K562 (cell line): ENCODE results near the gene DHDDS. TPM values are rescaled to one million over a fixed set of nuclear protein-coding genes. Genes with fewer than 3 reads are reported as not detected.

Experiments
- ATAC-seq: fragments of 200-7000 bp; cut with Tn5 transposase; 3 replicates; pipeline ENCODE4 v1.9.1; 2020; ENCODE audit warnings: moderate library complexity
- BruUV-seq: library from RNA; stranded (reverse); fragments of 400-500 nt; replicated peaks from 2 replicates; lab custom pipeline; 2021; lab: Mats Ljungman, UMichigan
- CTCF ChIA-PET: fragments of 300-600 bp; formaldehyde crosslinking; extraction: SDS; loops from one replicate; lab custom pipeline; 2021; ENCODE audit warnings: low intra/inter-chr PET ratio; lab: Yijun Ruan, JAX
- POLR2A ChIA-PET: fragments of 300-600, 350-650 bp; sonication (Branson Sonifier 250); formaldehyde crosslinking; extraction: SDS; loops from one replicate; lab custom pipeline; 2021; ENCODE audit warnings: antibody characterized with exemption, inconsistent platforms; lab: Yijun Ruan, JAX
- DNase-seq, 4 experiments: peaks; one replicate each; pipeline versions ENCODE4 v3.0.0 to v3.0.0-alpha.2; 2011 to 2018; ENCODE audit warnings: low spot score in 3 of 4, mixed read lengths in 3 of 4; ENCODE audit errors: extremely low read depth in 1 of 4
- FAIRE-seq: peaks from 2 replicates; lab custom pipeline; 2011; peaks lifted over from hg19 to GRCh38; lab: Jason Lieb, UNC
- H2AFZ ChIP-seq: 2 replicates; pipeline ENCODE4 v1.6.0; 2011; ENCODE audit warnings: low read depth, low read length, control low read depth, inconsistent platforms
- H3K27ac ChIP-seq: fragments of 200-600 bp; 3 replicates; pipeline ENCODE4 v1.8.0; 2011; ENCODE audit warnings: low read depth, mild to moderate bottlenecking, control low read depth, inconsistent platforms, low read length, moderate library complexity, mixed read lengths; ENCODE audit errors: extremely low read depth
- H3K27me3 ChIP-seq, 2 experiments: fragments of 300-600 bp in 1 of 2; 2 replicates in 1 of 2; 3 replicates in 1 of 2; pipeline versions ENCODE4 v1.6.0 to v1.8.0; 2011; ENCODE audit warnings: inconsistent platforms in 2 of 2, low read length in 2 of 2, mild to moderate bottlenecking in 1 of 2, mixed read lengths in 1 of 2, moderate library complexity in 1 of 2; ENCODE audit not compliant: control insufficient read depth in 2 of 2, insufficient read depth in 2 of 2
- H3K36me3 ChIP-seq: fragments of 300-600 bp; 3 replicates; pipeline ENCODE4 v1.8.0; 2011; ENCODE audit warnings: mild to moderate bottlenecking, low read length, inconsistent platforms; ENCODE audit not compliant: control insufficient read depth, insufficient read depth
- H3K4me1 ChIP-seq, 2 experiments: fragments of 200-600 bp in 1 of 2; replicated peaks in 1 of 2; 2 replicates in 1 of 2; 3 replicates in 1 of 2; pipeline versions ENCODE4 v1.5.1 to v1.8.0; 2011; ENCODE audit warnings: inconsistent platforms in 2 of 2, low read length in 2 of 2, mild to moderate bottlenecking in 1 of 2, mixed read lengths in 1 of 2, moderate library complexity in 1 of 2; ENCODE audit not compliant: control insufficient read depth in 2 of 2, insufficient read depth in 2 of 2
- H3K4me2 ChIP-seq: 2 replicates; pipeline ENCODE4 v1.6.1; 2011; ENCODE audit warnings: low read length, control low read depth, inconsistent platforms, mixed read lengths; ENCODE audit not compliant: insufficient read depth
- H3K4me3 ChIP-seq: fragments of 200-600 bp; sonication (generic), shearing (Covaris generic); 2 replicates; pipeline ENCODE4 v1.5.1; 2016; ENCODE audit warnings: control low read depth, inconsistent platforms
- H3K79me2 ChIP-seq: fragments of 200-600 bp; 3 replicates; pipeline ENCODE4 v1.8.0; 2011; ENCODE audit warnings: low read length, inconsistent platforms; ENCODE audit not compliant: control insufficient read depth, insufficient read depth
- H3K9ac ChIP-seq, 2 experiments: 2 replicates each; pipeline versions ENCODE4 v1.6.0 to v1.6.1; 2011; ENCODE audit warnings: low read depth in 2 of 2, low read length in 2 of 2, control low read depth in 1 of 2, inconsistent platforms in 1 of 2, mild to moderate bottlenecking in 1 of 2, mixed read lengths in 1 of 2; ENCODE audit not compliant: insufficient read depth in 1 of 2
- H3K9me1 ChIP-seq: one replicate; pipeline ENCODE4 v1.6.0; 2011; ENCODE audit warnings: inconsistent platforms, mild to moderate bottlenecking, low read length, moderate library complexity; ENCODE audit not compliant: control insufficient read depth, insufficient read depth
- H3K9me3 ChIP-seq: replicated peaks from 2 replicates; pipeline ENCODE4 v1.5.1; 2011; ENCODE audit warnings: low read depth, low read length, inconsistent platforms; ENCODE audit not compliant: control insufficient read depth, insufficient read depth
- H4K20me1 ChIP-seq: replicated peaks from 2 replicates; pipeline ENCODE4 v1.6.1; 2011; ENCODE audit warnings: low read length, inconsistent platforms, mixed read lengths; ENCODE audit not compliant: control insufficient read depth, insufficient read depth
- CHCHD3 ChIP-seq: fragments of 250-450 bp; sonication (Bioruptor Pico); IDR thresholded peaks from 2 replicates; pipeline ENCODE4 v2.1.2; 2022; ENCODE audit warnings: mild to moderate bottlenecking
- GTF2A2 ChIP-seq: IDR thresholded peaks from 2 replicates; pipeline ENCODE4 v1.6.1; 2016; ENCODE audit warnings: mild to moderate bottlenecking, missing genetic modification characterization, missing compliant biosample characterization
- HMG20B ChIP-seq: fragments of 250-450 bp; sonication (Bioruptor Pico); IDR thresholded peaks from 2 replicates; pipeline ENCODE4 v1.5.0; 2021; ENCODE audit warnings: mild to moderate bottlenecking
- KDM2B ChIP-seq: fragments of 250-450 bp; sonication (Bioruptor Pico); IDR thresholded peaks from 2 replicates; pipeline ENCODE4 v1.8.0; 2021; ENCODE audit warnings: mild to moderate bottlenecking, moderate library complexity
- MTA3 ChIP-seq: fragments of 450-650 bp; formaldehyde crosslinking; IDR thresholded peaks from 2 replicates; pipeline ENCODE4 v1.6.1; 2017; ENCODE audit warnings: mild to moderate bottlenecking, borderline replicate concordance
- NFRKB ChIP-seq: fragments of 450-650 bp; IDR thresholded peaks from 2 replicates; pipeline ENCODE4 v1.6.1; 2016; ENCODE audit warnings: low read depth
- PHTF2 ChIP-seq: fragments of 250-450 bp; sonication (Bioruptor Pico); IDR thresholded peaks from 2 replicates; pipeline ENCODE4 v1.5.0; 2021; ENCODE audit warnings: mild to moderate bottlenecking
- RBM25 ChIP-seq: fragments of 200-400 bp; formaldehyde crosslinking; IDR thresholded peaks from 2 replicates; pipeline ENCODE4 v1.6.1; 2018; ENCODE audit warnings: low read length, low read depth, moderate library complexity; ENCODE audit not compliant: severe bottlenecking
- SAP30 ChIP-seq: fragments of 200-600 bp; sonication (generic); IDR thresholded peaks from 2 replicates; pipeline ENCODE4 v1.6.1; 2012; ENCODE audit warnings: borderline replicate concordance, low read depth, mild to moderate bottlenecking, moderate library complexity, low read length, control low read depth, inconsistent platforms; ENCODE audit not compliant: insufficient read depth, poor library complexity, severe bottlenecking
- ZNF143 ChIP-seq: sonication (generic); formaldehyde crosslinking; IDR thresholded peaks from 2 replicates; pipeline ENCODE4 v1.9.0; 2022; ENCODE audit warnings: mild to moderate bottlenecking, missing genetic modification reagents
- ZNF174 ChIP-seq: fragments of 250-450 bp; sonication (Bioruptor Pico); IDR thresholded peaks from 2 replicates; pipeline ENCODE4 v1.4.0; 2020; ENCODE audit warnings: mild to moderate bottlenecking
- ZNF197 ChIP-seq: fragments of 200-800 bp; sonication (Bioruptor generic); IDR thresholded peaks from 2 replicates; pipeline ENCODE4 v1.6.1; 2016; ENCODE audit warnings: low read depth, missing genetic modification characterization, missing compliant biosample characterization
- ZNF354B ChIP-seq: fragments of 250-450 bp; sonication (Bioruptor Pico); IDR thresholded peaks from 2 replicates; pipeline ENCODE4 v1.4.0; 2020
- WGBS: fragments of 100-300 bp; shearing (Covaris generic); methylation state at CpG from one replicate; pipeline ENCODE4 v1.1.6; 2016; ENCODE audit warnings: low coverage, mixed read lengths; ENCODE audit not compliant: insufficient coverage; ENCODE audit errors: missing lambda C conversion rate; 5-methylcytosine and 5-hydroxymethylcytosine counted together
- in situ Hi-C: fragments of 300-500 bp; cut with MboI; formaldehyde crosslinking; loops from 4 replicates; pipeline ENCODE4 v1.15.0; 2018; ENCODE audit warnings: inconsistent platforms, mixed read lengths
- intact Hi-C: fragments of 100-400 bp; cut with micrococcal nuclease; formaldehyde crosslinking; loops from 2 replicates; pipeline ENCODE4 v1.14.2; 2022
- polyA plus RNA-seq, 8 experiments: library from polyadenylated mRNA; depleted of rRNA in 4 of 8; stranded (reverse) in 5 of 8; unstranded in 3 of 8; fragments of >200 nt; fragmentation: Nextera tagmentation in 2 of 8; fragmentation: Illumina TruSeq in 1 of 8; extraction: Ambion mirVana in 2 of 8; extraction: Trizol in 1 of 8; gene quantifications; 2 replicates each; pipeline versions ENCODE4 v1.2.1 to v1.2.3, GENCODE V29; 2011 to 2014; ENCODE audit warnings: inconsistent platforms in 1 of 8, missing spikeins in 1 of 8
- total RNA-seq, 7 experiments: library from RNA; depleted of rRNA in 6 of 7; stranded (reverse); fragments of >200 nt in 6 of 7; fragmentation: Illumina TruSeq in 2 of 7; extraction: Trizol in 2 of 7; gene quantifications; 2 replicates each; pipeline versions ENCODE4 v1.2.1 to v1.2.3, GENCODE V29; 2011 to 2021; ENCODE audit warnings: low replicate concordance in 1 of 7
- TF ChIP-seq, protein P1 (sequence below): fragments of 450-650 bp; IDR thresholded peaks from 2 replicates; pipeline ENCODE4 v1.6.1; 2016
- TF ChIP-seq, protein P2 (sequence below), 3 experiments: fragments of 200-800 bp in 1 of 3; sonication (Bioruptor generic) in 1 of 3; sonication (generic) in 1 of 3; formaldehyde crosslinking in 1 of 3; IDR thresholded peaks; 2 replicates each; pipeline versions ENCODE4 v1.6.1 to v1.8.0; 2016 to 2022; ENCODE audit warnings: mild to moderate bottlenecking in 2 of 3, missing compliant biosample characterization in 2 of 3, missing genetic modification characterization in 2 of 3, missing genetic modification reagents in 1 of 3

DHDDS gene
- total and polyA plus RNA-seq, 9 of the 15 experiments (the other 6 are each of a cell fraction or from before 2014, with no cell fraction given): 33.3 to 55.0 (median 44.3) TPM

DNA sequence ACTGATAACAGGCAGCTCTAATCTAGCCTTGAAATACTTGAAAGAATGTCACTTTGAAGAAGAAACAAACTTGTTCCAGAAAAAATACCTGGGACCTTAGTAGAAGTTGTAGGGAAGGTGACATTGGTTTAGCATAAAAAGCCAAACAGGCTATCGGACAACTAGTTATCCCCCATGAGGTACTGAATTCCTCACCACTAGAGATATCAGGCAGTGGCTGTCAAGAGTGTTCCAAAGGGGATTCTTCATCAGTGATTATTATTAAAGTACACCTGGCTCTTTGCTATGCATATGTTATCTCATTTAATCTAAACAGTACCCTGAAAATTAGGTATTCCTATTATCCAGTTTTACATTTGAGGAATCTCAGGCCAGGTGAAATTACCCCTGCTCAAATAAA lies 27.0 kb downstream of the DHDDS start (continued):
- TF ChIP-seq SAP30: no peak
- no peak for TF ChIP-seq KDM2B (CRISPR knock-in tag)
- no peak for TF ChIP-seq ZNF143 (CRISPR knock-in tag)
- TF ChIP-seq RBM25: no peak
- TF ChIP-seq NFRKB: no peak
- no peak for TF ChIP-seq ZNF174 (CRISPR knock-in tag)
- TF ChIP-seq MTA3: no peak

DNA sequence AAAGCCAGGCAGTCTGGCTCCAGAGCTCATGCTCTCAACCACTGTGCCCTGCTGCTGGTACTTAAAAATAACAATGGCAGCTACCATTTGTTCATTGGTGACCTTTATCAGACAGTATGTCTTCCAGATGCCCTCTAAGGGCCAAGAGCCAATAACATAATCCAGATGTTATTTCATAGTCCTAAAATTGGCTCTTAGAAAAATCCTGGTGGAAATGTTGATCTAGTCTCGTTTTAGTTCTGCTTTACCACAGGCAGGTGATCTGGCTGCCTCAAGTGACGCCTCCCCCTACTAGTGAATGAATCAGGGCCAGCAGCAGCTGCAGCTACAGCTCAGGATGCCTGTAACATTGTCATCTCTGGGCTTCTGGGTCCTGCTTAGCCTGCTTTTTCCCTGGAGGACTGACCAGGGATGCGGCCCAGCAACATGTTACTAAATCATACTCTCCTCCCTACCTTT lies 27.5 kb downstream of the DHDDS start:
- FAIRE-seq: no peak
- no peak overlapping the region for H3K9ac ChIP-seq
- no peak overlapping the region for H3K27ac ChIP-seq
- DNase-seq: no peak
- in situ Hi-C loops (no loop called here), intact Hi-C loops (no loop called here)
- H3K4me2 ChIP-seq: no peak overlapping the region
- no peaks in the 10 kb centered on the region for H4K20me1 ChIP-seq
- H3K27me3 ChIP-seq: no peaks in the 10 kb centered on the region
- no peaks in the 10 kb centered on the region for H3K9me1 ChIP-seq
- BruUV-seq: no TSS peak
- H3K4me1 ChIP-seq: no peaks in the 10 kb centered on the region
- no peaks in the 10 kb centered on the region for H3K79me2 ChIP-seq
- no peak overlapping the region for H2AFZ ChIP-seq
- WGBS: 75% methylated on average over 3 of the region's 3 CpGs
- CTCF ChIA-PET: no interaction called here
- TF ChIP-seq CHCHD3 (no peak), GTF2A2 (tag) (no peak), HMG20B (CRISPR knock-in tag) (no peak), ZNF197 (CRISPR knock-in tag) (no peak), ZNF354B (no peak), PHTF2 (CRISPR knock-in tag) (no peak)
- TF ChIP-seq, protein P1, sequence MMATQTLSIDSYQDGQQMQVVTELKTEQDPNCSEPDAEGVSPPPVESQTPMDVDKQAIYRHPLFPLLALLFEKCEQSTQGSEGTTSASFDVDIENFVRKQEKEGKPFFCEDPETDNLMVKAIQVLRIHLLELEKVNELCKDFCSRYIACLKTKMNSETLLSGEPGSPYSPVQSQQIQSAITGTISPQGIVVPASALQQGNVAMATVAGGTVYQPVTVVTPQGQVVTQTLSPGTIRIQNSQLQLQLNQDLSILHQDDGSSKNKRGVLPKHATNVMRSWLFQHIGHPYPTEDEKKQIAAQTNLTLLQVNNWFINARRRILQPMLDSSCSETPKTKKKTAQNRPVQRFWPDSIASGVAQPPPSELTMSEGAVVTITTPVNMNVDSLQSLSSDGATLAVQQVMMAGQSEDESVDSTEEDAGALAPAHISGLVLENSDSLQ: no peak
- TF ChIP-seq, protein P2, sequence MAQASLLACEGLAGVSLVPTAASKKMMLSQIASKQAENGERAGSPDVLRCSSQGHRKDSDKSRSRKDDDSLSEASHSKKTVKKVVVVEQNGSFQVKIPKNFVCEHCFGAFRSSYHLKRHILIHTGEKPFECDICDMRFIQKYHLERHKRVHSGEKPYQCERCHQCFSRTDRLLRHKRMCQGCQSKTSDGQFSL (CRISPR knock-in tag; IDR thresholded peaks at IDR 0.05): no peak
- TF ChIP-seq, protein P2 (tag; IDR thresholded peaks at IDR 0.05): no peak
- peaks cover 85% of the 10 kb centered on the region for H3K36me3 ChIP-seq
- H3K4me3 ChIP-seq: no peak overlapping the region
- POLR2A ChIA-PET: interaction anchor here (1.0 to 1.9 kb wide), 3 partner anchors 8 to 14 kb away, joined by 3 to 11 read pairs (median 3); no protein-coding TSS in a partner anchor
- no peak for ATAC-seq
- H3K9me3 ChIP-seq: no peaks in the 10 kb centered on the region
